Head of caudate nucleus (tissue), 42 donors: ENCODE results near the gene CCDC68.
"Not testable (repeated sequence)": the region's sequence is repeated elsewhere in the genome, so short reads cannot be mapped to it uniquely, and the experiment has no call there.

Experiments used
- DNase-seq, 42 donors: peaks; one replicate each; pipeline versions ENCODE4 v3.0.0 to v3.0.0-alpha.2; 2020 to 2021; ENCODE audit warnings: mixed read lengths in 7 of 42
- intact Hi-C: fragments of 100-400 bp; cut with DNase I; formaldehyde crosslinking; loops from one replicate; pipeline ENCODE4 v1.15.0; 2022

The CCDC68 gene, protein sequence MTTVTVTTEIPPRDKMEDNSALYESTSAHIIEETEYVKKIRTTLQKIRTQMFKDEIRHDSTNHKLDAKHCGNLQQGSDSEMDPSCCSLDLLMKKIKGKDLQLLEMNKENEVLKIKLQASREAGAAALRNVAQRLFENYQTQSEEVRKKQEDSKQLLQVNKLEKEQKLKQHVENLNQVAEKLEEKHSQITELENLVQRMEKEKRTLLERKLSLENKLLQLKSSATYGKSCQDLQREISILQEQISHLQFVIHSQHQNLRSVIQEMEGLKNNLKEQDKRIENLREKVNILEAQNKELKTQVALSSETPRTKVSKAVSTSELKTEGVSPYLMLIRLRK

GRCh38 chr18:54958704-54959625 lies at the start of gene CCDC68:
TSS of gene CCDC68 (minus strand) at chr18:54959461. CDS start at chr18:54942791, 16,670 bp downstream.
- DNase-seq, result no peak
- intact Hi-C loops, result no loop called here

DNA sequence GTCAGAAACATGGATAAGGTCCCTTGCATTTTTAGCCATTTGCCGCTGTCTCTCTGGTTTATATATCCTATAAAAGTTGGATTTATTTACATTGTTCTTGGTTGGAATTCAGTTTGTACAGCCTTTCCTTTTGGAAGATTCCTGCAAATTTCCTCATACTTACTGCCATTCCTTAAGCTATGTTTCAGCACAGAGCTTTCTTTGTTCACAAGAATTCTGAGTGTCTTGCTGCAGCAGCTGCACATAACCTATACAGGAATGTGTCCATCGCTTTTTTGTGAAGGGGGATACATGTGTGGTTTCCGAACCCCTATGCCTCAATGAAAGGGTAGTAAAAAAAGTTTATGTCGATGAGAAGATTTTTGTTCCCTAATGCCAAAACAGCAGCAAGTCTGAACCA lies 48.3 kb upstream of the CCDC68 start:
- DNase-seq, result no peak
- intact Hi-C loops, result no loop called here

GRCh38 chr18:55003695-55004094 lies 44.4 kb upstream of the CCDC68 start:
- no peak for DNase-seq
- intact Hi-C loops, result no loop called here

DNA sequence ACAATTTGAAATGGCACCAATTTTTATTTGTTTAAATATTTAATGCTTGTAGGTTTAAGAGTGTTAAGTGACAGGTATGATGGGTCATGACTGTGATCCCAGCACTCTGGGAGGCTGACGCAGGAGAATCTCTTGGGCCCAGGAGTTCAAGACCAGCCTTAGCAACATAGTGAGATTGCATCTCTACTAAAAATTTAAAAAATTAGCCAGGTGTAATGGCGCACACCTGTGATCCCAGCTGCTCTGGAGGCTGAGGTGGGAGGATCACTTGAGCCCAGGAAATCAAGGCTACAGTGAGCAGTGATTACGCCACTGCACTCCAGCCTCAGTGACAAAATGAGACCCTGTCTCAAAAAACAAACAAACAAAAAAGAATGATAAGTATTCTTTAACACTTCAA lies 43.0 kb upstream of the CCDC68 start:
- intact Hi-C loops, result no loop called here
- DNase-seq, result no peak

DNA sequence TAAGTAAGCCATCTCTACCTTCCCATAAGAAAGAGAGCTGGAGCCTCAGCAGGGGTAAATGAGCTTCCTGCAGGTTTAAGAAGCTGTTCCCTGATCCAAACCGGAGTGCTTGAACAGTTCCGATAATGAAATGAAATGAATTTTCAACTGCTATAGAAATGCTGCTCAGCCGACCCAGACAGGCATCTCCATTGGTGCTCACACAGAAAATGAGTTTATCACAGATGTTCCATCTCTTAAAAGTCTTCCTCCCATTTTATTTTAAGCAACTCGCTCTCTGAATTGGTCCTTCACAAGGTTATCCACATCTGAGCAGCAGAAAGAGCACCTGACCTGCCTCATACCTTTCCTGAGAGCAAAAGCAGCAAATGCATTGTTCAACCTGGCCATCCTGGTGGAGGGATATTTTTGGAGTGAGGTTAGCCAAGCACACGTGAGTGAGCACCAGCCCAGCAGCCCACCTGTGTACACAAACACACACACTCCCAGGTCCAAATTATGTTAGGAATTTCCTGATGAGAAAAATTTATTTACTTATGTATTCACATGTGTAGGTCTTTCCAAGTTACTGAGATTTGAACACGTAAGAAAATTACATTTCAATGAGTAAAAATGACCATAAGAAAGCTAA lies 42.2 kb upstream of the CCDC68 start:
- intact Hi-C loops, result no loop called here
- no peak for DNase-seq

- no peak for DNase-seq
- intact Hi-C loops, result no loop called here
These were observed 41.3 kb upstream of the CCDC68 start for GRCh38 chr18:55000529-55000928.

- no peak for DNase-seq
- intact Hi-C loops, result no loop called here
These were observed 39.8 kb upstream of the CCDC68 start for GRCh38 chr18:54999016-54999415.

DNA sequence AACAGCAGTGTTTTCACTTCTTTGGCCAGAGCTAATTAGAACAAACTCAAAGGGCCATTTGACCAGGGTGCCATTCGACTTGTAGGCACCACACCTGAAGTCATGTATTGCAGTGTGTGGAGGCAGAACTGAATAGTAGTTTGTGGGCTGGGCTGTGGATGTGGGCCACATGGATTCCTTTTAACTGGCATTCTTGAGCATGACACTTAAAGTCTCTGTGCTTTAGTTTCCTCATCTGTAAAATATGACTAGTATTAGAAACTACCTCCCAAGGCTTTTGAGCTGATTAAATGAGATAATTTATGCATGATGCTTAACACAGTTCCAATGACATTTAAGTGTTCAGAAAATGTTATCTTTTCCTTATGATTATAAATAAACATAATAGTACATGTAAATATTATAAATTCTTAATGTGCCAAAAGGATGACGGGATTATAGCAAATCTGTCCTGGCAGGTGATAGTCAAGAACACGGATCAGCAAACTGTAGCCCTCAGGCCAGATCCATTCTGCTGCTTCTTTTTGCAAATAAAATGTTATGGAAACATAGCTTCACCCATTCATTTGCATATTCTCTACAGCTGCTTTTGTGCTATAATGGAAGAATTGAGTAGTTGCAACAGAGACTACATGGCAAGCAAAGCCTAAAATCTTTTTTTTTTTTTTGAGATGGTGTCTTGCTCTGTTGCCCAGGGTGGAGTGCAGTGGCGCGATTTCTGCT lies 36.3 kb upstream of the CCDC68 start:
- intact Hi-C loops, result no loop called here
- no peak for DNase-seq

GRCh38 chr18:54991981-54992380 lies 32.7 kb upstream of the CCDC68 start:
- intact Hi-C loops, result no loop called here
- no peak for DNase-seq

- DNase-seq, result no peak
- intact Hi-C loops, result no loop called here
These were observed 25.6 kb upstream of the CCDC68 start for GRCh38 chr18:54984908-54985307.

GRCh38 chr18:54983791-54984190 lies 24.5 kb upstream of the CCDC68 start:
- DNase-seq, result no peak
- intact Hi-C loops, result no loop called here

GRCh38 chr18:54983041-54983686 lies 23.9 kb upstream of the CCDC68 start:
- intact Hi-C loops, result no loop called here
- DNase-seq, result peak in 5 of 42 donors; percentile 2 to 17 (median 9)

DNA sequence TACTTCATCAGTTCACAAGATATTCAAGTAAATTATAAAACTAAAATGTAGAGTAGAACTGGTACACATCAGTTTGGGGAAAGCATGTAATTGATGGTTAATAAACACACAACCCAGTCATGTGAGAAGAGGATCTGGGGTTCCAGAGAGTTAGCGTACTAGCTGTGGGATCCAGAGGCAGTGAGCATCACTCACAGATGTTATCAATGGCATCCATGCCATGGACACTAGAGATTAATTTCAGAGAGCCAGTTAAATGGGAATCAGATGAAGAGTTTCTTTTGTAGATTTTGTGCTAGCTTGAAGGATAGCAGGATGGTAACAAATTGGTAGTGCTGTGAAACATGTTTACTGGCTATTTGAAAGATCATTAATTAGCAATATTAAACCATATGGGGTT lies 21.8 kb upstream of the CCDC68 start:
- DNase-seq, result no peak
- intact Hi-C loops, result no loop called here

DNA sequence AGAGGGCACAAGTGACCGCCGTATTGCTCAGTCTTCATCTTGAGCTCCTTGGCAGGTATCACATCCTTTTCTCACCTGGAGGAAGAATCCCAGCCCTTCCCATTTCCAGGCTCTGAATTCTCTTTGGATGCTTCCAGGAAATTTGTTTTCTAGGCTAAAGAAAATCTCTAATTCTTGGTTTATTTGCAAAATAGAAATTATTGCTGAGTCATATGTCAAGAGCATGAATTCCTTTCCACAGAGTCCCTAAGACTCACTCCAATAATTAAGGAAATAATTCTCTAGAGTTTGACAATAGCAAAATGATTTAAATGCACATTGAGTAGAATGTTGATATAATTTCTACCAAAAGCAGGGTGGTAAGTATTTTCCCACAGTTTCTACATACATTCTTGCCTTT lies 16.3 kb upstream of the CCDC68 start:
- intact Hi-C loops, result loop anchor here (5.0 kb wide), 1 partner anchor 293 kb away; no protein-coding TSS in a partner anchor
- DNase-seq, result no peak

- no peak for DNase-seq
- intact Hi-C loops, result no loop called here
These were observed 13.8 kb upstream of the CCDC68 start for GRCh38 chr18:54973046-54973445.

- intact Hi-C loops, result no loop called here
These were observed 9.5 kb upstream of the CCDC68 start for GRCh38 chr18:54968807-54969206.

GRCh38 chr18:54968237-54968636 lies 9.0 kb upstream of the CCDC68 start:
- DNase-seq, intact Hi-C loops: not testable (repeated sequence)

More at GRCh38 chr18:54968807-54969206, 9.5 kb upstream of the CCDC68 start:
- DNase-seq, result no peak

DNA sequence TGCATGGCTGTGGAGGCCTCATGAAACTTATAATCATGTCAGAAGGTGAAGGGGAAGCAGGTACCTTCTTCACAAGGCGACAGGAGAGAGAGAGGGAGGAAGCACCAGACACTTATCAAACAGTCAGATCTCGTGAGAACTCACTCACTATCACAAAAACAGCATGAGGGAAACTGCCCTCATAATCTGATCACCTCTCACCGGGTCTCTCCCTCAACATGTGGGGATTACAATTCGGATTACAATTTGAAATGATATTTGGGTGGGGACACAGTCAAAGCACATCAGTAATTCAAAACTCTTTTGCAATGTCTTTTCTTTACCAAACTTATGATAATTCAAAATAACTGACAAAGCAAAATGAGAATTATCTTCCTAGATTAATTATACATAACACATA lies 8.5 kb upstream of the CCDC68 start:
- no peak for DNase-seq
- intact Hi-C loops, result no loop called here

DNA sequence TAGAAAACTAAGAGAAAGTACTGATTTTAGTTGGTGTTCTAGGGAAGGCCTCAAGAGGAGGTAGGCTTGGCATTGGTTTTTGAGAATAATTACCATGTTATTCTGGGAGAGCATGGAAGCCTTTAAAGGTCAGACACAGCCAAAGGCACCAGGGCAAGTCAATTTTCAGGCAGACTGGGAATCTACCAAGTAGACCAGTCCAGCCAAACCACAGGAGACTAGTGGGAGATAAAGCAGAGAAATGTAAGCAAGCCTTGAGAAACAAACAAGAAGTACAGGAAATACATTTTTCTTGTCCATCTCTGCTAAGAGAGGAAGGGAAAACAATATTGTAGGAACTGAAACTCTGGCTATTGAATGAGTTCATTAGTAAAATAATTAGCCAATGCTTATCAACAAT lies 5.5 kb upstream of the CCDC68 start:
- intact Hi-C loops, result no loop called here

More for the DNA sequence above, 5.5 kb upstream of the CCDC68 start:
- DNase-seq, result no peak
